Measurements from ENCODE around the gene LACTB.

The LACTB gene

DNA sequence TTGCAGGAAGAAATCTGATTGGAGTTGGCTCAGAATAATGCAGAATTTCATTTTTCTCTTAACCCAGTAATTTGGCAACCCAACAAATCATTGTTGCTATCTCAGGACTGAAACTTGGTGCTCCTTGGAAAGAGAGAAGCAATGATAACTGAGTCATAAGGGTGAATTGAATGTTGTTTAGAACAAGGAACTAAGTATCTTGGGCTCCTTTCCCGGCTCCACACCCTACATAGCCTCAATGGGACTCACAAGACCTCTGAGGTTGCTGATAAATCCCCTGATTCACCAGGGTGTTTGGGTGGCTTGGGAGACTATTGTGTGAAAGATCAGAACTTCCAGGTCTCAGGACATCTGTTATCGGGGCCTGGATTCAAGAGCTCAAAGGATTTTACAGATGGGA, 60.0 kb downstream of the LACTB start:
- TF ChIP-seq RARB (CRISPR knock-in tag; IDR thresholded peaks at IDR 0.05) (no peak), ISL1 (CRISPR knock-in tag; IDR thresholded peaks at IDR 0.05) (no peak), ZFP3 (CRISPR knock-in tag; IDR thresholded peaks at IDR 0.05) (no peak), ZNF565 (CRISPR knock-in tag; conservative IDR thresholded peaks at IDR 0.05; ENCODE audit: low read depth) (no peak), ZFP30 (CRISPR knock-in tag; IDR thresholded peaks at IDR 0.05) (no peak), SNAI2 (CRISPR knock-in tag; IDR thresholded peaks at IDR 0.05) (no peak), ZNF70 (CRISPR knock-in tag; IDR thresholded peaks at IDR 0.05) (no peak), ZNF8 (CRISPR knock-in tag; IDR thresholded peaks at IDR 0.05) (no peak), BACH2 (CRISPR knock-in tag; IDR thresholded peaks at IDR 0.05; ENCODE audit: borderline replicate concordance) (no peak), PPARA (CRISPR knock-in tag; IDR thresholded peaks at IDR 0.05; ENCODE audit: borderline replicate concordance) (no peak), TCF4 (CRISPR knock-in tag; IDR thresholded peaks at IDR 0.05; ENCODE audit: borderline replicate concordance) (no peak)
- TF ChIP-seq, protein P1, sequence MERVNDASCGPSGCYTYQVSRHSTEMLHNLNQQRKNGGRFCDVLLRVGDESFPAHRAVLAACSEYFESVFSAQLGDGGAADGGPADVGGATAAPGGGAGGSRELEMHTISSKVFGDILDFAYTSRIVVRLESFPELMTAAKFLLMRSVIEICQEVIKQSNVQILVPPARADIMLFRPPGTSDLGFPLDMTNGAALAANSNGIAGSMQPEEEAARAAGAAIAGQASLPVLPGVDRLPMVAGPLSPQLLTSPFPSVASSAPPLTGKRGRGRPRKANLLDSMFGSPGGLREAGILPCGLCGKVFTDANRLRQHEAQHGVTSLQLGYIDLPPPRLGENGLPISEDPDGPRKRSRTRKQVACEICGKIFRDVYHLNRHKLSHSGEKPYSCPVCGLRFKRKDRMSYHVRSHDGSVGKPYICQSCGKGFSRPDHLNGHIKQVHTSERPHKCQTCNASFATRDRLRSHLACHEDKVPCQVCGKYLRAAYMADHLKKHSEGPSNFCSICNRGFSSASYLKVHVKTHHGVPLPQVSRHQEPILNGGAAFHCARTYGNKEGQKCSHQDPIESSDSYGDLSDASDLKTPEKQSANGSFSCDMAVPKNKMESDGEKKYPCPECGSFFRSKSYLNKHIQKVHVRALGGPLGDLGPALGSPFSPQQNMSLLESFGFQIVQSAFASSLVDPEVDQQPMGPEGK (CRISPR knock-in tag; IDR thresholded peaks at IDR 0.05; ENCODE audit: borderline replicate concordance) = no peak
- ATAC-seq = no peak

GRCh38 chr15:63185206-63185605, 63.5 kb downstream of the LACTB start:
- ATAC-seq = no peak
- no peak for TF ChIP-seq ZNF70 (CRISPR knock-in tag; IDR thresholded peaks at IDR 0.05)
- TF ChIP-seq TOX (CRISPR knock-in tag; IDR thresholded peaks at IDR 0.05; ENCODE audit: borderline replicate concordance) = no peak
- no peak for TF ChIP-seq ISL1 (CRISPR knock-in tag; IDR thresholded peaks at IDR 0.05)
- TF ChIP-seq SNAI2 (CRISPR knock-in tag; IDR thresholded peaks at IDR 0.05) = no peak
- no peak for TF ChIP-seq TSHZ2 (CRISPR knock-in tag; IDR thresholded peaks at IDR 0.05)
- no peak for TF ChIP-seq ARNTL (CRISPR knock-in tag; IDR thresholded peaks at IDR 0.05; ENCODE audit: borderline replicate concordance, low read depth)
- TF ChIP-seq, protein P2, sequence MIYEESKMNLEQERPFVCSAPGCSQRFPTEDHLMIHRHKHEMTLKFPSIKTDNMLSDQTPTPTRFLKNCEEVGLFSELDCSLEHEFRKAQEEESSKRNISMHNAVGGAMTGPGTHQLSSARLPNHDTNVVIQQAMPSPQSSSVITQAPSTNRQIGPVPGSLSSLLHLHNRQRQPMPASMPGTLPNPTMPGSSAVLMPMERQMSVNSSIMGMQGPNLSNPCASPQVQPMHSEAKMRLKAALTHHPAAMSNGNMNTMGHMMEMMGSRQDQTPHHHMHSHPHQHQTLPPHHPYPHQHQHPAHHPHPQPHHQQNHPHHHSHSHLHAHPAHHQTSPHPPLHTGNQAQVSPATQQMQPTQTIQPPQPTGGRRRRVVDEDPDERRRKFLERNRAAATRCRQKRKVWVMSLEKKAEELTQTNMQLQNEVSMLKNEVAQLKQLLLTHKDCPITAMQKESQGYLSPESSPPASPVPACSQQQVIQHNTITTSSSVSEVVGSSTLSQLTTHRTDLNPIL (CRISPR knock-in tag; IDR thresholded peaks at IDR 0.05; ENCODE audit: low read depth) = no peak
- TF ChIP-seq ZFP3 (CRISPR knock-in tag; IDR thresholded peaks at IDR 0.05) = no peak
- no peak for TF ChIP-seq TCF4 (CRISPR knock-in tag; IDR thresholded peaks at IDR 0.05; ENCODE audit: borderline replicate concordance)
- no peak for TF ChIP-seq ZNF565 (CRISPR knock-in tag; conservative IDR thresholded peaks at IDR 0.05; ENCODE audit: low read depth)
- no peak for TF ChIP-seq ZC3H10 (CRISPR knock-in tag; IDR thresholded peaks at IDR 0.05)

DNA sequence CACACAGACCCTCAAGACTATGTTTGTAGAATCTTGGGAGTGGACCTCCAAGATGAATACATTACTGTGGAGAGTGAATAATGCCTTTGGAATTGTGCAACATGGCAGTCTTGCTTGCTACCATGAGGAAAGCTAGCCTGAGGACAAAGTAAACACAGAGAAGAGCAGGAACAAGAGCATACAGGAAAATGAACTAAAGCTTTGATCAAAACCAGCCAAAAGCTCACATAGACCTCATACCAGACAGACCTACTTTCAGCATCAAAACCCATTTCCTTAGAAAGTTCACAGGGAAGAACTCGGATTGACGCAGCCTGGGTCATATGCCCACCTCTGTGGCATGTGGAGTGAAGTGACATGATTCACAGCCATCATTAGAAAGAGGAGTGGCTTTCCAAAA, 64.4 kb downstream of the LACTB start:
- no peak for ATAC-seq
- no peak for TF ChIP-seq PPARA (CRISPR knock-in tag; IDR thresholded peaks at IDR 0.05; ENCODE audit: borderline replicate concordance)
- no peak for TF ChIP-seq ZC3H10 (CRISPR knock-in tag; IDR thresholded peaks at IDR 0.05)
- no peak for TF ChIP-seq GLIS3 (CRISPR knock-in tag; IDR thresholded peaks at IDR 0.05)

GRCh38 chr15:63187589-63188226, 66.0 kb downstream of the LACTB start:
- ATAC-seq = no peak
- TF ChIP-seq, protein P3, sequence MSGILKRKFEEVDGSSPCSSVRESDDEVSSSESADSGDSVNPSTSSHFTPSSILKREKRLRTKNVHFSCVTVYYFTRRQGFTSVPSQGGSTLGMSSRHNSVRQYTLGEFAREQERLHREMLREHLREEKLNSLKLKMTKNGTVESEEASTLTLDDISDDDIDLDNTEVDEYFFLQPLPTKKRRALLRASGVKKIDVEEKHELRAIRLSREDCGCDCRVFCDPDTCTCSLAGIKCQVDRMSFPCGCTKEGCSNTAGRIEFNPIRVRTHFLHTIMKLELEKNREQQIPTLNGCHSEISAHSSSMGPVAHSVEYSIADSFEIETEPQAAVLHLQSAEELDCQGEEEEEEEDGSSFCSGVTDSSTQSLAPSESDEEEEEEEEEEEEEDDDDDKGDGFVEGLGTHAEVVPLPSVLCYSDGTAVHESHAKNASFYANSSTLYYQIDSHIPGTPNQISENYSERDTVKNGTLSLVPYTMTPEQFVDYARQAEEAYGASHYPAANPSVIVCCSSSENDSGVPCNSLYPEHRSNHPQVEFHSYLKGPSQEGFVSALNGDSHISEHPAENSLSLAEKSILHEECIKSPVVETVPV (CRISPR knock-in tag; IDR thresholded peaks at IDR 0.05) = no peak
- no peak for TF ChIP-seq TOX (CRISPR knock-in tag; IDR thresholded peaks at IDR 0.05; ENCODE audit: borderline replicate concordance)
- TF ChIP-seq ZNF8 (CRISPR knock-in tag; IDR thresholded peaks at IDR 0.05) = no peak
- no peak for TF ChIP-seq ISL1 (CRISPR knock-in tag; IDR thresholded peaks at IDR 0.05)
- no peak for TF ChIP-seq PPARA (CRISPR knock-in tag; IDR thresholded peaks at IDR 0.05; ENCODE audit: borderline replicate concordance)
- TF ChIP-seq, protein P1 (CRISPR knock-in tag; IDR thresholded peaks at IDR 0.05; ENCODE audit: borderline replicate concordance) = no peak
- no peak for TF ChIP-seq OSR1 (CRISPR knock-in tag; IDR thresholded peaks at IDR 0.05)
- TF ChIP-seq ZFP3 (CRISPR knock-in tag; IDR thresholded peaks at IDR 0.05) = no peak
- no peak for TF ChIP-seq ESRRG (CRISPR knock-in tag; IDR thresholded peaks at IDR 0.05)

Measured in SK-N-SH treated with all-trans-retinoic acid at 6 μM for 48 hours (cell line).